NT2/D1 (cell line): Measurements from ENCODE around the gene LIF.

Experiments used
- SUZ12 ChIP-seq: IDR thresholded peaks from 2 replicates; pipeline ENCODE4 v1.6.1; 2011; ENCODE audit not compliant: insufficient read length, insufficient read depth; ENCODE audit errors: extremely low read depth
- YY1 ChIP-seq: IDR thresholded peaks from 2 replicates; pipeline ENCODE4 v1.6.1; 2011; ENCODE audit not compliant: insufficient read length, insufficient read depth

DNA sequence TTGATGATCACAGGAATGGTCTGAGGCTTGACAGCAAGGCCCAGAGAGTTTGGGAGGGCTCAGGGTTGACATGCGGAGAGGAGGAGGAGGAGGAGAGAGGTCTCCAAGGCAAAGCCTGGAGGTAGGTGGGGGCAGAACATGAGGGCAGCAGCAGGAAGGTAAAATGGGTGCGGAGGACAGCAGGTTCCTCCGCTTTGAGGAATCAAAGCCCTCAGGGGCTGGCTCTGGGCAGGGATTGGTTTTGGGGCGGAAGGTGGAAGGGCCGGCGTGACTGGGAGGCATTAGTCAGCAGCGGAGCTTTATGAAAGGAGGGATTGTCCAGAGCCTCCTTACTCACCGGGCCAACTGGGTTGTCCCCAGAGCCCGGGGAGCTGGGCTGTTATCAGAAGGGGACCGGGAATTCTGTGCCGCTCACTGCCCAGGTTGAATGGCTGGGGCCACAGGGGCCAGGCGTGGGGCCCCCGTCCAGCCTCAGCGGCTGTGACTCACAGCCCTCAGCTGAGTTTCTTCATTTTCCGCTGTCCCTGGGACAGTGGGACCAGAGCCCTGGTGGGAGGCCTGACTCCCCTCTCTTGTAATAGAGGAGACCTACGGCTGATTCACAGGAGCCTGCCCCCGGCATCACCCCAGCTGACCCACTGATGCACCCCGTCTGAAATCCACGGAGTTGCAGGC lies 36.2 kb downstream of the LIF start:
- no peak for TF ChIP-seq SUZ12
- no peak for TF ChIP-seq YY1
